PFSK-1 (cell line): ENCODE measurements around the gene ENTPD8.

Source experiments
- FOXP2 ChIP-seq: optimal IDR thresholded peaks from 2 replicates; pipeline ENCODE3; 2011; ENCODE audit warnings: borderline replicate concordance, control low read depth, inconsistent platforms; ENCODE audit not compliant: insufficient read depth; ENCODE audit errors: extremely low read length, extremely low read depth
- POLR2AphosphoS5 ChIP-seq: IDR thresholded peaks from 2 replicates; pipeline ENCODE4 v1.6.1; 2012; ENCODE audit warnings: low read depth, mild to moderate bottlenecking, control low read depth, low read length, moderate library complexity
- REST ChIP-seq, 2 experiments: IDR thresholded peaks; 2 replicates each; pipeline versions ENCODE4 v1.6.1 to v1.8.0; 2011 to 2012; ENCODE audit warnings: low read depth in 2 of 2, low read length in 2 of 2, control low read depth in 1 of 2, inconsistent platforms in 1 of 2, mild to moderate bottlenecking in 1 of 2, moderate library complexity in 1 of 2; ENCODE audit not compliant: insufficient read depth in 1 of 2
- SIN3A ChIP-seq: IDR thresholded peaks from 2 replicates; pipeline ENCODE4 v1.6.1; 2012; ENCODE audit warnings: mild to moderate bottlenecking, low read length, moderate library complexity, borderline replicate concordance; ENCODE audit not compliant: insufficient read depth
- TAF1 ChIP-seq: IDR thresholded peaks from 2 replicates; pipeline ENCODE4 v1.6.1; 2012; ENCODE audit warnings: low read length, control low read depth, borderline replicate concordance; ENCODE audit not compliant: insufficient read depth

ENTPD8 gene

GRCh38 chr9:137478962-137479861 lies 38.1 kb upstream of the ENTPD8 start:
- TF ChIP-seq POLR2AphosphoS5 (no peak), FOXP2 (peak; percentile 41)

DNA sequence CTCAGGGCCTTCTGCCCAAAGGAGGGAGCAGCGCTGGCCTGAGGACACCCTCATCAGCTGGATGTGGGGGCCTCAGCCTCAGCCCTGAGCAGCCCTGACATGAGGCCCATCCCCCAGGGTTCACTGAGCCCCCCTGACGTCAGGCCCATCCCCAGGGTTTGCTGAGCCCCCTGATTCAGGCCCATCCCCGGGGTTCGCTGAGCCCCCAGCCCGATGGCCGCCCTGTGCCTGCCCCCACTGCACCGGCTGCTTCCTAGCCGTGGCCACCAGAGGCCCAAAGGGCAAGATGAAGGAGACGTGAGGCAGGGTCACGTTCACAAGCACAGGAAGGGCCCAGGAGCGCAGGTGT lies 37.4 kb upstream of the ENTPD8 start:
- no peak for TF ChIP-seq FOXP2
- TF ChIP-seq SIN3A: no peak
- TF ChIP-seq REST (IDR thresholded peaks at IDR 0.05; ENCODE audit: insufficient read depth in 1 of 2, low read depth in 2 of 2, low read length in 2 of 2): no peak

DNA sequence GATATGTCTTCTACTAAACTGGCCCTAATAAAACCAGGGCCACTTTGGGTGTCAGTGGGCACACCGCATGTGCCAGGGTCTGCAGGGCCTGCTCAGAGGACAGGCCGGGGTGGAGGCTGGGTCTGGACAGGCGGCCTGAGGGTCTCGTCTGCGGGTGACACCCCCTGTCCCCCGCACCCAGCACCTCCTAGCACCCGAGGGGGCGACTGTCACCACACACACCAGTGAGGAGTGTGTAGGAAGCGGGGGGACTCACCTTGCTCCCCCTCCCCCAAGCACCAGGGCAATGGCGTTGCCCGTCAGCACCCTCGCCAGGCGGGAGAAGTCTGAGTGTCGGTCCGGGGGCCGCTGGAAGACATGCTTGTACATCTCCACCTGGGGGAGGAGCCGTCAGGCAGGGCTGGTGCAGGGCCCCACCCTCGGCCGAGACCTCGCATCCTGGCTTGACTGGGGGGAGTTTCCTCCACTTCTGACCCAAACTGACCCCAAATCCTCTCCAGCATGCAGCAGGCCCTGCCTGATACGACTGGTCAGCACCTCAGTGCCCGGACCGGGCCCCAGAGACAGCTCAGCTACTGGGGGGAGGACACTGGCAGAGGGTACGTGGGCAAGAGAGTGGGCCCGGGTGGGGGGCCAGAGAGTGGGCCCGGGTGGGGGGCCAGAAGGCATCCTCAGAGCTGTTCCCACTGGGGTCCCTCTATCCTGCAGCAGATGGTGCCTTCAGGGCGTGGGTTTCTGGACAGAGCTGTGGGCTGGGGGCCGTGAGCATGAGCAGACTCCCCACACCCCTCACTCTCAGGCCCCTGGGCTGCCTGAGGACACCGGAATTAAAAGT lies 36.8 kb upstream of the ENTPD8 start:
- TF ChIP-seq FOXP2 (no peak), POLR2AphosphoS5 (no peak), REST (IDR thresholded peaks at IDR 0.05; ENCODE audit: insufficient read depth in 1 of 2, low read depth in 2 of 2, low read length in 2 of 2) (no peak), SIN3A (no peak), TAF1 (no peak)

DNA sequence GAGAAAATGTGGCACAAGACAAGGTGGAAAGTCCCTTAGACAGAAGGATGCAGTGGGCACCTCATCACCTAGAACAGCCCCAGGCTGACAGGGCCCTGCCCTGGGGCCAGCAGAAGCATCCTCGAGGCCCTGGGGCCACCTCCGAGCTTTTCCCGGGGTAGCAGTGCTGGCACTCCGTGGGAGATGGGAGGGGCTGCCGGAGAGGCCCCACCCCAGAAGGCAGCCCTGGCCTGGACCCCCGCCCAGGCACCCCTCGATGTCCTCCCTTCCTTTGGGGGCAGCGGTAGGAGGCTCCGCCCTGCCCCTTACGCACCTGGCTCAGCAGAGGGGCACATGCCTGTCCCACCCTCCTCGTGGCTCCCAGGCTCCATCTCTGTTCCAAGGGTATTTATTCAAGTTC lies 35.7 kb upstream of the ENTPD8 start:
- TF ChIP-seq FOXP2 (no peak), REST (IDR thresholded peaks at IDR 0.05; ENCODE audit: insufficient read depth in 1 of 2, low read depth in 2 of 2, low read length in 2 of 2) (no peak), SIN3A (no peak), TAF1 (no peak), POLR2AphosphoS5 (no peak)

GRCh38 chr9:137475666-137476065 lies 34.5 kb upstream of the ENTPD8 start:
- TF ChIP-seq REST (IDR thresholded peaks at IDR 0.05; ENCODE audit: insufficient read depth in 1 of 2, low read depth in 2 of 2, low read length in 2 of 2) (no peak), POLR2AphosphoS5 (no peak), SIN3A (no peak), TAF1 (no peak), FOXP2 (no peak)
